Urinary bladder (tissue), 4 donors: Measurements from ENCODE around the gene IGFALS. TPM values are rescaled to one million over a fixed set of nuclear protein-coding genes. Genes with fewer than 3 reads are reported as not detected.
"Not testable (repeated sequence)": the region's sequence is repeated elsewhere in the genome, so short reads cannot be mapped to it uniquely, and the experiment has no call there.

ENCODE experiments used
- DNase-seq: peaks from one replicate; pipeline ENCODE4 v3.0.0-alpha.2; 2015; ENCODE audit errors: extremely low spot score
- H3K27ac ChIP-seq: one replicate; pipeline ENCODE4 v1.5.1; 2013; ENCODE audit warnings: low read depth, mild to moderate bottlenecking, moderate library complexity
- H3K36me3 ChIP-seq: one replicate; pipeline ENCODE4 v1.6.1; 2013; ENCODE audit warnings: mild to moderate bottlenecking, moderate library complexity; ENCODE audit not compliant: insufficient read depth
- H3K4me1 ChIP-seq: one replicate; pipeline ENCODE4 v1.6.1; 2013; ENCODE audit warnings: mild to moderate bottlenecking, moderate library complexity; ENCODE audit not compliant: insufficient read depth
- H3K4me3 ChIP-seq: one replicate; pipeline ENCODE4 v1.5.1; 2013; ENCODE audit warnings: low read depth, low read length
- WGBS: extraction: QIAGEN DNeasy Blood & Tissue Kit; methylation state at CpG from one replicate; pipeline ENCODE4 v1.1.7; 2013; 5-methylcytosine and 5-hydroxymethylcytosine counted together
- polyA plus RNA-seq: library from polyadenylated mRNA; stranded (reverse); fragments of 200-250 nt; gene quantifications from one replicate; pipeline ENCODE4 v1.2.3, GENCODE V29; 2013
- total RNA-seq: library from RNA; depleted of rRNA; stranded (reverse); fragments of >200 nt; gene quantifications from one replicate; pipeline ENCODE4 v1.2.3, GENCODE V29; 2014
- donor health status: healthy with polysubstance abuse.
- donor health status: healthy.

IGFALS gene
- total and polyA plus RNA-seq, 2 donors = 0.11 to 0.22 TPM

DNA sequence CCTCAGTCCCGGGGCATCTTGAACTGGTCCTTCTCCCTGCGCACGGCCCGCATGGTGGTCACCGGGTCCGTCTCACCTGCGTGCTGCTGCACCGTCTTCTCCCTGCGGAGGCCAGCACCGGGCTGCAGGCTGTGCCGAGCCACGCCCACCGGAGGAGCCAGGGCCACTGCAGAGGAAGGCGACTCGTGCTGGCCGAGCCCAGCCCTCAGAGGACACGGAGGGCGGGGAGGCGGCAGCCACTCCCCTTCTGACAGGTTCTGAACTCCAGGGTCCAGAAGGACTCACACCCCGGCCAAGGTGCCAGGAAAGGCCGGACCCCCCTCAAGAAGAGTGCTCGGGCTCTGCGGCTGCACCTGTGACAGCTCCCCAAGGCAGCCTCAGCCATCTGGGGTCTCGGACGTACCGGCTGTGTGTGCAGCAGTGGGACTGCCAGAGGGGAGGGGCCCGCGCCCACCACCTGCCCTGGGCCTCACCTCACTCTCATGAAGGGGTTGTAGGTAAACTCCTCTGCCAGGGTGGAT, 15.8 kb upstream of the IGFALS start:
- Histone ChIP-seq H3K4me1 (no peaks in the 10 kb centered on the region), H3K36me3 (no peaks in the 10 kb centered on the region), H3K27ac (no peak overlapping the region), H3K4me3 (no peak overlapping the region)
- WGBS = 68% methylated on average over 28 of the region's 28 CpGs
- no peak for DNase-seq

DNA sequence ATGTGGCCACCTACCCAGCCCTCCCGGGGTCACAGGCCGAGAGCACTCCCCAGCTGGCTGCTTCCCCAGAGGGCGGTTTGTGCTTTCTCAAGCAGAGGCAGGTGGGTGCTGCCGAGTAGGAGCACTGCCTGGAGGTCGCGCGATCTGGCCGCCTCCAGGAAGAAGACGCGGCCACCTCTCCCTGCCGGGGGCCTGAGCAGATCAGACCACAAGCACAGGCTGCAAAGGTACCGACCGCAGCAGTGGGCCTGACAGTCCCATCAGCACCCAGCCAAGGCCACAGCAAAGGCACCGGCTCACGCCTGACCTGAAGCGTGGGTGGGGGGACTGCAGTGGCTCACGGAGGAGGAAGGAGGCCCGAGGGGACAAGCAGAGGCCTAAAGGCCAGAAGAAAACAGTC, 15.2 kb upstream of the IGFALS start:
- 80% methylated on average over 18 of the region's 18 CpGs for WGBS
- Histone ChIP-seq H3K27ac (no peak overlapping the region), H3K36me3 (no peaks in the 10 kb centered on the region), H3K4me3 (no peak overlapping the region), H3K4me1 (no peaks in the 10 kb centered on the region)
- no peak for DNase-seq

DNA sequence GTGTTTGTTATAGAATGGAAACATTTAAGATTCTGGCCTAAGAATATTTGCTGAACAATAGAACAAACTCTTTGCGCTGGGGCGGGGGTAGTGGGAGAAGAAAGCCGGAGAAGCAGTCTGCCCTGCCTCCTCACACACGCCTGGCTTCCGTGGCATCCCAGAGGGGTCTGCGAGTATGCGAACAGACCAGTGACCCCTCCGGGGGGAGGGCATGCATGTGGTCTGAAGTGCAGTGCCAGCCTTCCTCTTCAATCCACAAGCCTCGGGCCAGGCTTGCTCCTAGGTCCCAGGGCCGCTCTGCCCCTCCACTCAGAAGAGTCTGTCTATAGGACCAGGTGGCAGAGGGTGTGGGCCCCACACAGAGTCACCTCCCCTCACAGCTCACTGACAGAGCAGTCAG, 14.1 kb upstream of the IGFALS start:
- DNase-seq = no peak
- H3K4me3 ChIP-seq = no peak overlapping the region
- no peaks in the 10 kb centered on the region for H3K36me3 ChIP-seq
- no peaks in the 10 kb centered on the region for H3K4me1 ChIP-seq
- 87% methylated on average over 10 of the region's 10 CpGs for WGBS
- H3K27ac ChIP-seq = no peak overlapping the region

DNA sequence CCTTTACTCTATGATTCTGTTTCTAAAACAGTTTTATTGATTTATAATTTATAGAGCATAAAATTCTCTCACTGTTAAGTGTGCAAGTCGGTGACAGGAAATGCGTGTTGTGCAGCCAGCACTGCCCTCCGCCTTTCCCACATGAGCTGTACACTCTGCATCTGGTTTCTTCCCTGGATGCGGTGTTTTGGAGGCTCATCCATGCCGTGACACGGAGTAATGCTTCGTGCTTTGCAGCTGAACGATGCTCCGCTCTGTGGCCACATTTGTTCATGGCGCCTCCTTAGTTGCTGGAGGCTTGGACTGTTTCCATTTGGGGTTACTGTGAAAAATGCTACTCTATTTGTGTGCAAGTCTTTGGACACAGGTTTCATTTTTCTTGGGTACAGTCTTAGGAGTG, 7.2 kb upstream of the IGFALS start:
- Histone ChIP-seq H3K4me1 (no peaks in the 10 kb centered on the region), H3K36me3 (no peaks in the 10 kb centered on the region), H3K27ac (no peak overlapping the region), H3K4me3 (no peak overlapping the region)
- WGBS = 64% methylated on average over 10 of the region's 10 CpGs
- DNase-seq = no peak

DNA sequence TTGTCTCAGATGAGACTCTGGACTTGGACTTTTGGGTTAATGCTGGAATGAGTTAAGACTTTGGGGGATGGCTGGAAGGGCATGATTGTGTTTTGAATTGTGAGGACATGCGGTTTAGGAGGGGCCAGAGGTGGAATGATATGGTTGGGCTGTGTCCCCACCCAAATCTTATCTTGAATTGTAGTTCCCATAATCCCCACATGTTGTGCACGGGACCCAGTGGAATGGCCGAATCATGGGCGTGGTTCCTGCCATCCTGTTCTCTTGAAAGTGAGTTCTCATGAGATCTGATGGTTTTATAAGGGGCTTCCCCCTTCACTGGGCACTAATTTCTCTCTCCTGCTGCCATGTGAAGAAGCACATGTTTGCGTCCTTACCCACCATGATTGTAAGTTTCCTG, 5.8 kb upstream of the IGFALS start:
- H3K4me3 ChIP-seq, DNase-seq, H3K36me3 ChIP-seq, H3K4me1 ChIP-seq, H3K27ac ChIP-seq: not testable (repeated sequence)
- WGBS = 81% methylated on average over 5 of the region's 5 CpGs

DNA sequence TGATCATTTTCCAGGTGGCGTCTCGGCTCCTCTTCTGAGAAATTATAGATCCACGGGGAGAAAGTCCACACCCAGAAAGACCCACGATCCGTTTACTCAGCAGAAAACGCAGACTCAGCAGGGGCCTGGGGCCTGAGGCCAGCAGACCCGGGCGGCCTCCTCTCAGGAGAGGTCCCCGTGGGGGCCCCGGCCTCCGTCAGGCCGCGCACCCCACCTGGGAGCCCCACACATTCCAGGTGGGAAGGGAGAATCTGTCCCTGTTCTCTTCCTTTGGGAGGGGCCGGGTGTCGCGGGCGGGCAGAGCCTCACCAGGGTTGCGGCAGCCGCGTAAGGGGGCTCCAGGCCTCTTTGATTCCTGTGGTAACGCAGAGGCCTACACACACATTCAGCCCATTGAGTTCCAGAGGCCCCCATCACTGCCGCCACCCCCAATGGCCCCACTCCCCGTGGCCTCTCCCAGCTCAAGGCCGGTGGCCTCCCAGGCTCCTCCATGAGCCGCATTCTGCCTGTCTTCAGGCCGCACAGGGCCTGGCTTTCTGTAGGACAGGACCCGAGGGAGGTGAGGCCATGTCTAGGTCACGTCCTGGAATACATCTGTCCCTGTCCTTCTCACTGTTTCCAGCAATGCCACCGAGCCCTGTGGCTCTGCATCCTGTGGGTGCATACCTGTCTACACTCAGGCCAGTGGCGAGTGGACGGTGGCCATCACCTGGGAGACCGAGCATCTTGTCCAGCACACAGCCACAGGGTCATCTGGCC, 1.6 kb upstream of the IGFALS start:
- Histone ChIP-seq H3K27ac (no peak overlapping the region), H3K4me3 (no peak overlapping the region), H3K36me3 (peaks cover 2% of the 10 kb centered on the region), H3K4me1 (no peaks in the 10 kb centered on the region)
- DNase-seq = no peak
- 81% methylated on average over 32 of the region's 32 CpGs for WGBS

DNA sequence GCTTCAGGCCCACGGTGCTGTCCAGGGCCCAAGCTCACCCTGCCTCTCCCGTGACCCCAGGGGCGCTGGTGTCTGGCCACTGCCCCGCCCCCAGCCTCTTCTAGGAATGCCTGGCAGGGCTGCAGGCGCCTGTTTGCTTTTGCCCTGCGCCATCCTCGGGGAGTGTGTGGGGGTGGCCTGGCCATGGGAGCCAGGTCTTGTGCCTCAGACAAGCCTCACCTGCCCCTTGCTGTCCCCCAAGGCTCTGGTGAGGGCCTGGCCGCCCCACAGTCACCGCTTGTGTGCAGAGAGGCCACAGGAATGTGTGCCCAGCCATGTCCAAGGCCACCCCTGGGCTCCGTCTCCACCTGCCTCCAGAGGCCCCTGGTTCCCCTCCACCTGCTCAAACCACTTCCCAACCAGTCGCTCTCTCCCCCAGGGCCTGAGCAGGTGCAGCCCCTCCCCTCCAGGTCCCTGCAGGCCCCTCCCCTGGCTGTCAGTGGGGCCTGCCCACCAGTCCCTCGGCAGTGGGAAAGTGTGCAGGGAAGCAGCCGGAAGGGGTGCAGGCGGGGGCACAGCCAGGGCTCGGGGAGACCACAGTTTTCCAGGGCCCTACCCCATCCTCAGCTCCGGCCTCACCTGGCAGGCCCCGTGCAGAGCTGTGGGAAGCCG, 841 bp upstream of the IGFALS start:
- 63% methylated on average over 18 of the region's 18 CpGs for WGBS
- DNase-seq = no peak
- H3K4me3 ChIP-seq = no peak overlapping the region
- no peaks in the 10 kb centered on the region for H3K4me1 ChIP-seq
- H3K27ac ChIP-seq = no peak overlapping the region
- H3K36me3 ChIP-seq = peaks cover 2% of the 10 kb centered on the region

DNA sequence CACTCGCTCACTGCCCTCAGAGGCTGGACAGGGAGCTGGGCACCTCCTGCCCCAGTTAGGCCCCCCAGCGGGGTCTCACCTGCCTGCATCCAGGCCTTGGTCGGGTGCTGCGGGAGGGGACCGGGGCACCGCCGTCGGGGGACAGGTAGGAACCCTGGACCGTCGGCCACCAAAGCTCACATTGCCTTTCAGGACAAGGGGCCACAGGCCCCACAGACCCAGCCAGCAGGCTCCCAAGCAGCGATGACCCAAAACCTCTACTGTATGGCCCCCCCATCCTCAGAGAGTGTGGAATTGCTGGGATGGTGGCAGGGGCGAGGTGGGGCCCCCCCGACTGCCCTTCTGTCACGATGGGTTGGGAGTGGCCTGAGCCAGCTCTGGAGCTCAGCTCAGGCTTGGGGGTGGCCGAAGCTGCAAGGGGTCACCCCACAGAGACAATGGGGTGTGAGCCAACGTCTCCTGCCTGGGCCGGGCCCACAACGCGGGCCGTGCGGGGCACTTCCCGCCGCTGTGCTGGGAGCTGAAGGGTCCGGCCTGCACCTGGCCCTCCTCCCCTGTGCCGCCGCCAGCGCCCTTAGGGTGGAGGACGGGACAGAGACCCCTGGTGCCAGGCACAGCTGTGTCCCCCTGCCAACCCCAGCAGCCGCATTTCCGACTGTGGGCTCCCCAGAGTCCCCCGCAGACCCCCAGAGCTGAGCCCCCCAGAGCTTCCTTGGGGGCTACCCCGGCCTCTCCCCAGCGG, 498 bp downstream of the IGFALS start:
- H3K4me1 ChIP-seq = no peaks in the 10 kb centered on the region
- H3K36me3 ChIP-seq = peaks cover 2% of the 10 kb centered on the region
- no peak for DNase-seq
- H3K27ac ChIP-seq = no peak overlapping the region
- no peak overlapping the region for H3K4me3 ChIP-seq
- 86% methylated on average over 33 of the region's 33 CpGs for WGBS

DNA sequence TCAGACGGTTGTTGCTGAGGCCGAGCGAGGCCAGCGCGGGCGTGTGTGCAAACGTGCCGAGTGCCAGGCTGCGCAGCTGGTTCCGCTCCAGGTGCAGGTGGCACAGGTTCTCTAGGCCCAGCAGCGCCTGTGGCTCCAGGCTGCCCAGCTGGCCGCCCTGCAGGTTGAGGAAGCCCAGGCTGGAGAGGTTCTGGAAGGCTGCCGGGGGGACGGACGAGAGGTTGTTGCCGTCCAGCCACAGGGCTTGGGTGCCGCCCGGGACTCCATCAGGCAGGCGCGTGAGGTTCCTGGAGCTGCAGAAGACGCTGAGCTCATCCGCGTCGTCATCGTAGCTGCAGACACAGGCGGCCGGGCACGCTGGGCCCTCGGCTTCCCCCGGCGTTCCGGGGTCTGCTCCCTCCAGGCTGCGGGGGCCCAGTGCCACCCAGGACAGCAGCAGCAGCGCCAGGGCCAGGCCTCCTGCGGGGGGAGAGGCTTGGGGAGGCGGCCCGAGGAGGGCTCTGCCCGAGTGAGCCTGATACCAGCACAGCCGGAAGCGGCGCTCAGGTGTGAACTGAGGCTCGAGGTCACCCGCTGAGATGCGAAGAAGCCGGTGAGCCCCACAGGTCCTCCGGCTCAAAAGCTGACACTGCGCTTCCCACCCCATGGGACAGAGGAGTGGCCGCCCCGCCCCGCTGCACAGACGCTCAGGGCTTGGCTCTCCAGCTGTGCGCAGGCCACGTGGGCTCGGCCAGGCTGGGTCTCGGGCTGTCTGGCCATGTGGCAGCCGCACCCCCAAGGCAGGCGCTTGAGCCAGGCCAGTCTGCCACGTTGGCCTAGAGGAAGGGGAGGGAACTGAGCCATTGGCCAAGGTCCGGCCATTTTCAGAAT, 1.3 kb downstream of the IGFALS start:
- no peaks in the 10 kb centered on the region for H3K4me1 ChIP-seq
- H3K27ac ChIP-seq = no peak overlapping the region
- H3K4me3 ChIP-seq = no peak overlapping the region
- H3K36me3 ChIP-seq = peaks cover 2% of the 10 kb centered on the region
- DNase-seq = no peak
- WGBS = 87% methylated on average over 59 of the region's 59 CpGs

DNA sequence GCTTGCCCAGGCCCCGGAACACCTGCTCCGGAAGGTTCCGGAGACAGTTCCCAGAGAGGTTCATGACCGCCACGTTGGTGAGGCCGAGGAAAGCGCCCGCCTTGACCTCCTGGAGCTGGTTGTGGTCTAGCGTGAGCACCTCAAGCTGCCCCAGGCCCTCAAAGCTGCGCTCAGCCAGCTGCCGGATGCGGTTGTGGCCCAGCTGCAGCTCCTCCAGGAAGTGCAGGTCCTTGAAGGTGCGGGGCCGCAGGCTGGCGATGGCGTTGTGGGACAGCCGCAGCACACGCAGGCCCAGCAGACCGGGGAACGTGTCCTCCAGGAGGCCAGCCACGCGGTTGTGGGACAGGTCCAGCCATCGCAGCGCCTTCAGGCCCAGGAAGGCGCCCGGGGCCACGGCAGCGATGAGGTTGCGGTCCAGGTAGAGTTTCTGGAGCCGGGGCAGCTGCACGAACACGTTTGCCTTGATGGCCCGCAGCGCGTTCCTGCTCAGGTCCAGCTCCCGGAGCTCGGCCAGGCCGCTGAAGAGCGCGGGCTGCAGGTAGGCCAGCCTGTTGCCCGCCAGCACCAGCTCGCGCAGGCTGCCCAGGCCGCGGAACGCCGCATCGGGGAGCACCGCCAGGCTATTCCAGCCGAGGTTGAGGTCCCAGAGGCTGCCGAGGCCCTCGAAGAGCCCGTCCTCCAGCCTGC, 2.1 kb downstream of the IGFALS start:
- 93% methylated on average over 53 of the region's 53 CpGs for WGBS
- Histone ChIP-seq H3K27ac (no peak overlapping the region), H3K4me1 (no peaks in the 10 kb centered on the region), H3K4me3 (no peak overlapping the region), H3K36me3 (peaks cover 2% of the 10 kb centered on the region)
- DNase-seq = no peak

DNA sequence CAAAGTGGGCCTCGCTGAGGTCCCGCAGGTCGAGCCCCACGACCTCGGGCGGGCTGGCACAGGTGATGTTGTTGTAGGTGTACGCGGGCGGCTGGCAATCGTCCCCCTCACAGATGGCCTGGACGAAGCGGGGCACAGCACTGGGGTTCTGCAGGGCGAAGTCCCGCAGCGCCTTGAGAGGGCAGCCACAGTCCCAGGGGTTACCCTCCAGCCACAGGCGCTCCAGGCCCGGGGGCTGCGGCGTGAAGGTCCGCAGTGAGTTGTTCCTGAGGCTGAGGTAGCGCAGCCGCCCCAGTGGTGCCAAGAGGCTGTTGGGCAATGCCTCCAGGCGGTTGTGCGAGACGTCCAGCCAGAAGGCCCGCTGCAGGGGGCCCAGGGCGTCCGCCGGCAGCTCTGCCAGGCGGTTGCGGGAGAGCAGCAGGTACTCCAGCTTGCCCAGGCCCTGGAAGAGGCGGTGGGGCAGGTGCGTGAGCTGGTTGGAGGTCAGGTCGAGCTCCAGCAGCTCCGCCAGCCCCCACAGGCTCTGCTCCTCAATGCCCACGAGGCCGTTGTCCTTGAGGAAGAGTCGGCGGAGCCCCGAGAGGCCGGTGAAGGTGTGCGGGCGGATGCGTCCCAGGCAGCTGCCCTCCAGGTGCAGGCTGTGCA, 2.8 kb downstream of the IGFALS start:
- no peaks in the 10 kb centered on the region for H3K4me1 ChIP-seq

DNA sequence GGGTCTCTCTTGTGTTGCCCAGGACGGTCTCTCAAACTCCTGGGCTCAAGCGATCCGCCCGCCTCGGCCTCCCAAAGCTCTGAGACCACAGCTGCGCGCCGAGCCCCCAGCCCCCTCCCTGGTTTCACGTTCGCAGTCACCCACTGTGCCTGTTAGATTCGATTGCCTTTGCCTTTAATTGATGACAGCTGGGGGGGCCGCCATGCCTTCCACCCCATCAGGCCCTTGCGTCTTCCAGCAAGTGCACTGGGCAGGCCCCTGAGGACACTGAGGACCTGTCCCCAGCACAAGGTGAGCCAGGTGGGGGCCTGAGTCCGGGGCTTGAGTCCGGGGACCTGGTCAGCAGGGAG, 3.3 kb downstream of the IGFALS start:
- Histone ChIP-seq H3K27ac (no peak overlapping the region), H3K4me3 (no peak overlapping the region), H3K4me1 (no peaks in the 10 kb centered on the region), H3K36me3 (peaks cover 2% of the 10 kb centered on the region)
- DNase-seq = no peak
- WGBS = 94% methylated on average over 15 of the region's 15 CpGs

More for the DNA sequence above, 2.8 kb downstream of the IGFALS start:
- 95% methylated on average over 44 of the region's 44 CpGs for WGBS
- H3K27ac ChIP-seq = no peak overlapping the region
- no peak overlapping the region for H3K4me3 ChIP-seq
- DNase-seq = no peak
- H3K36me3 ChIP-seq = peaks cover 2% of the 10 kb centered on the region
